SU-DHL-6 (cell line): ENCODE results near the gene STRADA.

Experiments
- H2AFZ ChIP-seq: fragments of 200-600 bp; sonication (generic); 2 replicates; pipeline ENCODE4 v1.6.1; 2014; ENCODE audit warnings: low read depth, mild to moderate bottlenecking, moderate library complexity, mixed read lengths, antibody characterized with exemption, low read length; ENCODE audit not compliant: severe bottlenecking
- H3F3A ChIP-seq: fragments of 200-600 bp; shearing (Covaris generic); 2 replicates; pipeline ENCODE4 v1.6.0; 2016; ENCODE audit warnings: antibody characterized with exemption, mild to moderate bottlenecking; ENCODE audit not compliant: insufficient read depth
- H3K27ac ChIP-seq: fragments of 200-600 bp; sonication (generic); 2 replicates; pipeline ENCODE4 v1.5.1; 2016; ENCODE audit warnings: low read depth, mild to moderate bottlenecking, low read length, moderate library complexity, mixed read lengths
- H3K27me3 ChIP-seq: fragments of 200-600 bp; sonication (generic), shearing (Covaris generic); 2 replicates; pipeline ENCODE4 v1.6.0; 2014; ENCODE audit warnings: mild to moderate bottlenecking, low read length
- H3K36me3 ChIP-seq: fragments of 200-600 bp; sonication (generic); 2 replicates; pipeline ENCODE4 v1.6.1; 2014; ENCODE audit warnings: mild to moderate bottlenecking, low read length, mixed read lengths
- H3K4me2 ChIP-seq: fragments of 300-600, 200-600 bp; shearing (Covaris generic), sonication (generic); 2 replicates; pipeline ENCODE4 v1.6.0; 2014; ENCODE audit warnings: low read length, low read depth, mild to moderate bottlenecking; ENCODE audit not compliant: poor library complexity, severe bottlenecking
- H3K4me3 ChIP-seq: fragments of 200-600 bp; sonication (generic); 2 replicates; pipeline ENCODE4 v1.5.1; 2014; ENCODE audit warnings: antibody characterized with exemption, low read length, mild to moderate bottlenecking, mixed read lengths; ENCODE audit not compliant: insufficient read depth, poor library complexity, severe bottlenecking
- H3K79me2 ChIP-seq: fragments of 200-600 bp; sonication (generic); 2 replicates; pipeline ENCODE4 v1.6.1; 2014; ENCODE audit warnings: mild to moderate bottlenecking, low read length, moderate library complexity; ENCODE audit not compliant: insufficient read depth
- H3K9ac ChIP-seq: fragments of 200-600 bp; sonication (generic); 2 replicates; pipeline ENCODE4 v1.7.0; 2014; ENCODE audit warnings: mild to moderate bottlenecking, low read length
- H3K9me2 ChIP-seq: fragments of 200-600 bp; sonication (generic); replicated peaks from 2 replicates; pipeline ENCODE4 v1.6.1; 2014; ENCODE audit warnings: low read length; ENCODE audit not compliant: insufficient read depth
- H3K9me3 ChIP-seq: fragments of 200-600 bp; sonication (generic); 2 replicates; pipeline ENCODE4 v1.6.1; 2014; ENCODE audit warnings: low read length, mixed read lengths; ENCODE audit not compliant: insufficient read depth
- H4K20me1 ChIP-seq: fragments of 200-600 bp; sonication (generic); 2 replicates; pipeline ENCODE4 v1.6.1; 2014; ENCODE audit warnings: low read depth, mild to moderate bottlenecking, antibody characterized with exemption, low read length, moderate library complexity, mixed read lengths
- CTCF ChIP-seq: fragments of 200-600 bp; sonication (generic); IDR thresholded peaks from one replicate; pipeline ENCODE4 v1.5.1; 2017; ENCODE audit warnings: antibody characterized with exemption, mild to moderate bottlenecking, low read length, moderate library complexity; ENCODE audit not compliant: insufficient read depth, poor library complexity, severe bottlenecking
- EZH2phosphoT487 ChIP-seq: fragments of 200-600 bp; sonication (generic), shearing (Covaris generic); conservative IDR thresholded peaks from 2 replicates; pipeline ENCODE4 v1.6.1; 2018; ENCODE audit warnings: mild to moderate bottlenecking, antibody characterized with exemption, low read length, moderate library complexity, mixed read lengths

STRADA gene

GRCh38 chr17:63657786-63658185, 83.8 kb downstream of the STRADA start:
- H3K27ac ChIP-seq = no peak overlapping the region
- TF ChIP-seq CTCF = no peak
- TF ChIP-seq EZH2phosphoT487 = no peak
- no peak overlapping the region for H3K4me3 ChIP-seq
- H2AFZ ChIP-seq = no peak overlapping the region
- no peaks in the 10 kb centered on the region for H3K79me2 ChIP-seq
- no peaks in the 10 kb centered on the region for H3K36me3 ChIP-seq
- H3K9me2 ChIP-seq = no peaks in the 10 kb centered on the region
- H3K9me3 ChIP-seq = no peaks in the 10 kb centered on the region
- no peak overlapping the region for H3K9ac ChIP-seq
- no peaks in the 10 kb centered on the region for H3F3A ChIP-seq
- no peaks in the 10 kb centered on the region for H3K27me3 ChIP-seq
- H4K20me1 ChIP-seq = no peaks in the 10 kb centered on the region
- H3K4me2 ChIP-seq = no peak overlapping the region

- H3K36me3 ChIP-seq = no peaks in the 10 kb centered on the region
Measured at GRCh38 chr17:63653050-63653449, 88.5 kb downstream of the STRADA start.

More at GRCh38 chr17:63653050-63653449, 88.5 kb downstream of the STRADA start:
- Histone ChIP-seq H4K20me1 (no peaks in the 10 kb centered on the region), H3K9me2 (no peaks in the 10 kb centered on the region), H3F3A (no peaks in the 10 kb centered on the region), H3K4me2 (no peak overlapping the region), H3K9me3 (no peaks in the 10 kb centered on the region), H3K79me2 (no peaks in the 10 kb centered on the region), H3K27ac (no peak overlapping the region), H3K27me3 (no peaks in the 10 kb centered on the region), H2AFZ (no peak overlapping the region), H3K9ac (no peak overlapping the region), H3K4me3 (no peak overlapping the region)
- TF ChIP-seq CTCF = no peak
- TF ChIP-seq EZH2phosphoT487 = no peak
